HUES48 (cell line): ENCODE results near the gene MYO1D.

Experiments used
- H3K27ac ChIP-seq: one replicate; pipeline ENCODE4 v1.7.0; 2013; ENCODE audit warnings: low read depth, low read length, inconsistent platforms
- H3K27me3 ChIP-seq: 2 replicates; pipeline ENCODE4 v1.6.1; 2013; ENCODE audit warnings: mild to moderate bottlenecking, low read length; ENCODE audit not compliant: control insufficient read depth, insufficient read depth
- H3K36me3 ChIP-seq: 2 replicates; pipeline ENCODE4 v1.6.1; 2013; ENCODE audit warnings: low read length; ENCODE audit not compliant: control insufficient read depth, insufficient read depth
- H3K4me1 ChIP-seq: 2 replicates; pipeline ENCODE4 v1.6.1; 2013; ENCODE audit warnings: mild to moderate bottlenecking, low read length; ENCODE audit not compliant: control insufficient read depth, insufficient read depth
- H3K4me3 ChIP-seq: 2 replicates; pipeline ENCODE4 v1.5.1; 2013; ENCODE audit warnings: mild to moderate bottlenecking, low read depth, low read length
- H3K9ac ChIP-seq: 2 replicates; pipeline ENCODE4 v1.6.1; 2013; ENCODE audit warnings: mild to moderate bottlenecking, low read depth, low read length, moderate library complexity
- H3K9me3 ChIP-seq: 2 replicates; pipeline ENCODE4 v1.6.1; 2013; ENCODE audit warnings: low read length; ENCODE audit not compliant: control insufficient read depth, insufficient read depth

Gene MYO1D

GRCh38 chr17:32487473-32488176, 389.3 kb downstream of the MYO1D start:
- H3K9me3 ChIP-seq = no peaks in the 10 kb centered on the region
- no peaks in the 10 kb centered on the region for H3K27me3 ChIP-seq
- peaks cover 46% of the 10 kb centered on the region for H3K4me1 ChIP-seq
- peak overlapping the region; percentile 69 for H3K4me3 ChIP-seq
- H3K36me3 ChIP-seq = peaks cover 38% of the 10 kb centered on the region
- peak overlapping the region; percentile 71 for H3K27ac ChIP-seq
- H3K9ac ChIP-seq = peak overlapping the region; percentile 16

DNA sequence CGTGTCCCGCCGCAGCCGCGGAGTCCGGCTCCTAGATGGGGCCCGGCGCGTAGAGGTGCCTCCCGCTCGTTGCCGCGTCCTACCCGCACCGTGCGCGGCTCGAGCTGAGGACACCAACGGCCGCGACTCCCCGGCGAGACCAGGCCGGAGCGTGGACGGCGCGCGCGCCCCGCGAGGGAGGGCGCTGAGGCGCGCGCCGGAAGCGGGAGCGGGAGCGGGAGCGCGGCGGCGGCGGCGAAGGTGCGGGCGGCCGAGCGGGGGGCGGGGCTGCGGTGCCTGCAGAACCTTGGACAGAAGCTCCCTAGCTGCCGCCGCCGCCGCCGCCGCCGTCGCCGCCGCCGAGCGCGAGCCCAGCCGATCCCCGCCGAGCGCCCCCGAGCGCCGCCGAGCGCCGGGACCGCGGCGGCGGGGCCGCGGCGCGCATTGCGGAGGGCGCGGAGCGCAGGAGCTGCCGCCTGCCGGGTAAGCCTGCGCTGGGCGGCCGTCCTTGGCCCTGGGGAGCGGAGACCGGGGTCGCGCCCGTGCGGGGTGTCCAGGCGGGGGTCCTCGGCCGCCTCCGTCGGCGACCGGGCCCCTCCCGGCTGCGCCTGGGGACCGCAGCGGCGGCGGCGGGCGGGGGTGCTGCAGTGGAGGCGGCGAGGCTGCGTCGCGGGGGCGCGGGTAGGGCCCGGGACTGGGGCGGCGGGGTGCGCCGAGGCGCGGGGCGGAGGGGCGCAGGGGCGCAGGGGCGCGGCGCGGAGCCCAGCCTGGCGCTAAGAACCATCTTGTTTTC, 390.0 kb downstream of the MYO1D start, which contains the start of gene CDK5R1:
TSS of gene CDK5R1 (plus strand) at position 293 of the 772 bp plus-strand sequence. CDS start 628 bp downstream, outside the sequence.
- Histone ChIP-seq H3K27me3 (no peaks in the 10 kb centered on the region), H3K27ac (peak within 1 kb of the TSS; percentile 80), H3K4me3 (peak within 1 kb of the TSS; percentile 69), H3K9ac (peak within 1 kb of the TSS; percentile 73), H3K9me3 (no peaks in the 10 kb centered on the region), H3K4me1 (peaks cover 42% of the 10 kb centered on the region), H3K36me3 (peaks cover 45% of the 10 kb centered on the region)

DNA sequence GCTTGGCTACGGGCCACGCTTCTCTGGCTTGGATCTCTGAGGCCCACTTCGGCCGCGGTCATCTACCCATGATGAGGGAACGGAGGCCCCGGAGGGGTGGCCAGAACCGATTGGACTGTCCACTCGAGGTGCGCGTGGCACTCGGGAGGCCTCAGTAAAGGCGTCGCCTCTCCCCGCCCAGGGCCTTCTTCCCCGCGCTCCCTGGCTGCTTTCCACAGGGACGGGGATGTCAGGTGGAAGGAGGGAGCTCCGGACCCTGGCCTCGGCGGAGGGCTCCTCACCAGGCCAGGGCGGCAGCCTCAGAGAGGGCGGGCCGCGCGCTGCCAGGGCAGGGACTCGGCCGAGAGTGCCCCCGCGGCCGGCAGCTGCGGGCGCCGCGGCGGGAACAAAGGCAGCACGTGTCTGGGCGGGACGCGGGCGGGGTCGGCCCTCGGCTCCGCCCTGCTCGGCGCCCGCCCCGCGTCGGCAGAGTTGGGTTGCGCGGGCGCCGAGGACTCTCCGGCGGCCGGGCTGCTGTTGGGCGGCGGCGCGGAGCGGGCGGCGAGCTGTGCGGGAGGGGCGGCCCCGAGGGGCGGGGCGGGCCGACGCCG, 390.7 kb downstream of the MYO1D start:
- peak overlapping the region; percentile 80 for H3K27ac ChIP-seq
- H3K27me3 ChIP-seq = no peaks in the 10 kb centered on the region
- H3K36me3 ChIP-seq = peaks cover 52% of the 10 kb centered on the region
- H3K9ac ChIP-seq = peak overlapping the region; percentile 73; the same call in 1 of the 2 replicates
- peaks cover 41% of the 10 kb centered on the region for H3K4me1 ChIP-seq
- peak overlapping the region; percentile 62; the same call in 1 of the 2 replicates for H3K4me3 ChIP-seq
- H3K9me3 ChIP-seq = no peaks in the 10 kb centered on the region

GRCh38 chr17:32485261-32486110, 391.4 kb downstream of the MYO1D start:
- Histone ChIP-seq H3K27me3 (no peaks in the 10 kb centered on the region), H3K36me3 (peaks cover 52% of the 10 kb centered on the region), H3K9me3 (no peaks in the 10 kb centered on the region), H3K27ac (peak overlapping the region; percentile 67), H3K4me3 (0 out of 2 replicates have a peak overlapping the region, but pooled peaks have one; percentile 62), H3K9ac (peak overlapping the region; percentile 73; the same call in 1 of the 2 replicates), H3K4me1 (peaks cover 41% of the 10 kb centered on the region)

GRCh38 chr17:32484628-32485027, 392.3 kb downstream of the MYO1D start:
- no peak overlapping the region for H3K9ac ChIP-seq
- H3K4me1 ChIP-seq = peaks cover 38% of the 10 kb centered on the region
- no peak overlapping the region for H3K27ac ChIP-seq
- no peak overlapping the region for H3K4me3 ChIP-seq
- no peaks in the 10 kb centered on the region for H3K9me3 ChIP-seq
- peaks cover 52% of the 10 kb centered on the region for H3K36me3 ChIP-seq
- no peaks in the 10 kb centered on the region for H3K27me3 ChIP-seq

DNA sequence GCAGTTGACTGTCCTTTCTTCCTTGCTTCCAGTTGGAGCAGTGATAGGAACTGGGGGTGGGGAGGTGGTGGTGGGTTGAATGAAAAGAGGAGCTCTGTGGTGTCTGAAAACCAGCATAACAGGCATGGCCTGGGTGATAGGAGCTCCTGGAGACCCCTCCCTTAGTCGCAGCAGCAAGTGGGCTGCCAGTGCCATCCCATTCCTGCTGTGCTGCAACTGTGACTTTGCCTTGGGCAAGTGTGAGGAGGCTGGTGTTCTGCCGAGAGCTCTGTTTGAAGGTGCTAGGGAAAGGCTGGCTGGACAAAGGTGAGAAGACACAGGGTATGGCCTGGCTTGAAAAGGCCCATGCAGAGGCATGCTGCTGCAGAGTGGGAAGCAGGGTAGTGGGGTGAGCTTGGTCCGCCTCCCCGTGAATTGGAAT, 392.9 kb downstream of the MYO1D start:
- H3K4me1 ChIP-seq = peaks cover 33% of the 10 kb centered on the region
- peak overlapping the region; percentile 91 for H3K27ac ChIP-seq
- H3K36me3 ChIP-seq = peaks cover 52% of the 10 kb centered on the region
- H3K9me3 ChIP-seq = no peaks in the 10 kb centered on the region
- no peak overlapping the region for H3K9ac ChIP-seq
- H3K4me3 ChIP-seq = no peak overlapping the region
- no peaks in the 10 kb centered on the region for H3K27me3 ChIP-seq

- Histone ChIP-seq H3K9ac (no peak overlapping the region), H3K4me1 (peaks cover 32% of the 10 kb centered on the region), H3K9me3 (no peaks in the 10 kb centered on the region), H3K36me3 (peaks cover 53% of the 10 kb centered on the region), H3K27me3 (no peaks in the 10 kb centered on the region), H3K27ac (peak overlapping the region; percentile 91), H3K4me3 (no peak overlapping the region)
Measured at GRCh38 chr17:32483451-32484019, 393.4 kb downstream of the MYO1D start.

DNA sequence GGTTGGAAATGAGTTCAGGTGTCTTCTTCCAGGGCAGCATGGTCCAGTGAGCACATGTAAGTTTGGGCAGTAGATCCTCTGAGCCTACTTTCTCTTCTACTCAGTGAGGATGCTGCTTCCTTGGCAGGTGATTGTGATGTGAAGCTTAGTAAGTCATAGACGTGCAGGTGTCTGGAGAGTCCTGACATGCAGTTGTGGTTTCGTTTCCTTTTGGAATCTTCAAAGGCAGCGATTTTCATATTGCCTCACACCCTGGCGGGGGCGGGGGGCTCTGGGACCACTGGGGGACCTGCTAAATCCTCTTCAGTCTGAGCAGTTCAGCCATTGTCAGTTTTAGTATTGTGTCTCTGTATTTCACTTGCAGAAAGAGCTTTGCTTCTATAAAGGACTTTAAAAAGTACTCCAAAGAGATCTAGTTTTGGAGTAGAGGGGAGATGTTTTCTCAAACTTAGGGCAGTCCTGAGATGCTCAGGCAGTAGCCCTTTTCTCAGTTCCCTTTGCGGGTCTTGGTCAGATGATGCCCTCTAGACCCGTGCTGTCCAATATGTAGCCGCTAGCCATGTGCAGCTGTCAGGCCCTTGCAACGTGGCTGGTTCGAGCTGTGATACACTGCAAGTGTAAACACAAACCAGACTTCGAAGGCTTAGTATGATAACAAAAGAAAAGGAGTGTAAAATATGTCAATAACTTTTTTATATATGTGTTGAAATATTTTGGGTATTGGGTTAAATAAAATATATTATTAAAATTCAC, 394.2 kb downstream of the MYO1D start:
- Histone ChIP-seq H3K36me3 (peaks cover 55% of the 10 kb centered on the region), H3K9me3 (no peaks in the 10 kb centered on the region), H3K27me3 (no peaks in the 10 kb centered on the region), H3K4me3 (no peak overlapping the region), H3K4me1 (peaks cover 30% of the 10 kb centered on the region), H3K27ac (peak overlapping the region; percentile 91), H3K9ac (no peak overlapping the region)

- Histone ChIP-seq H3K4me1 (peaks cover 29% of the 10 kb centered on the region), H3K27me3 (no peaks in the 10 kb centered on the region), H3K36me3 (peaks cover 70% of the 10 kb centered on the region), H3K9me3 (no peaks in the 10 kb centered on the region), H3K27ac (no peak overlapping the region), H3K4me3 (no peak overlapping the region), H3K9ac (no peak overlapping the region)
Measured at GRCh38 chr17:32481193-32481592, 395.7 kb downstream of the MYO1D start.
